Endothelial cell of umbilical vein (primary cell): ENCODE data around the gene IBTK.

Experiments
- CTCF ChIP-seq, 2 donors: IDR thresholded peaks; 1 replicate in 1 of 2; 2 replicates in 1 of 2; pipeline ENCODE4 v1.5.1; 2011; ENCODE audit warnings: low read length in 2 of 2, mild to moderate bottlenecking in 2 of 2, moderate library complexity in 2 of 2, control low read depth in 1 of 2, inconsistent platforms in 1 of 2, low read depth in 1 of 2; ENCODE audit not compliant: insufficient read depth in 1 of 2; ENCODE audit errors: extremely low read depth in 1 of 2
- FOS ChIP-seq: IDR thresholded peaks from 2 replicates; pipeline ENCODE4 v1.6.1; 2011; ENCODE audit warnings: mild to moderate bottlenecking, low read length, moderate library complexity, borderline replicate concordance; ENCODE audit not compliant: insufficient read depth
- GATA2 ChIP-seq: IDR thresholded peaks from 2 replicates; pipeline ENCODE4 v1.7.0; 2011; ENCODE audit warnings: low read depth, mild to moderate bottlenecking, moderate library complexity, mixed read lengths, low read length; ENCODE audit not compliant: insufficient read length, insufficient read depth

GRCh38 chr6:82275686-82276085 is 28.1 kb upstream of the IBTK start:
- TF ChIP-seq GATA2 = no peak
- TF ChIP-seq CTCF (IDR thresholded peaks at IDR 0.05; ENCODE audit: extremely low read depth in 1 of 2, insufficient read depth in 1 of 2, low read depth in 1 of 2, low read length in 2 of 2) = no peak
- no peak for TF ChIP-seq FOS
